Coronary artery (tissue), 2 donors: ENCODE data around the gene FANCB.

Experiments used
- DNase-seq: peaks from one replicate; pipeline ENCODE4 v3.0.0-alpha.2; 2017; ENCODE audit warnings: low spot score
- H3K27ac ChIP-seq, 2 donors: fragments of 200-600 bp; sonication (generic); one replicate each; pipeline ENCODE4 v1.5.1; 2016 to 2019
- H3K4me3 ChIP-seq: fragments of 200-600 bp; sonication (generic); 2 replicates; pipeline ENCODE4 v1.5.1; 2016; ENCODE audit warnings: mild to moderate bottlenecking, moderate library complexity
- CTCF ChIP-seq: fragments of 200-600 bp; sonication (generic); IDR thresholded peaks from one replicate; pipeline ENCODE4 v1.5.1; 2019; ENCODE audit warnings: antibody characterized with exemption

The FANCB gene

GRCh38 chrX:14826319-14826718, 46.5 kb downstream of the FANCB start:
- no peak overlapping the region for H3K27ac ChIP-seq
- H3K4me3 ChIP-seq: no peak overlapping the region
- DNase-seq: no peak
- no peak for TF ChIP-seq CTCF

- no peak overlapping the region for H3K27ac ChIP-seq
- no peak overlapping the region for H3K4me3 ChIP-seq
- DNase-seq: no peak
- TF ChIP-seq CTCF: no peak
Measured at GRCh38 chrX:14825851-14826250, 47.0 kb downstream of the FANCB start.

GRCh38 chrX:14819769-14820168, 53.1 kb downstream of the FANCB start:
- Histone ChIP-seq H3K4me3 (no peak overlapping the region), H3K27ac (no peak overlapping the region)
- no peak for DNase-seq
- no peak for TF ChIP-seq CTCF

GRCh38 chrX:14817571-14817970, 55.3 kb downstream of the FANCB start:
- no peak for TF ChIP-seq CTCF
- no peak overlapping the region for H3K4me3 ChIP-seq
- no peak for DNase-seq
- no peak overlapping the region for H3K27ac ChIP-seq

GRCh38 chrX:14802943-14803710, 69.7 kb downstream of the FANCB start:
- no peak for TF ChIP-seq CTCF
- Histone ChIP-seq H3K4me3 (no peak overlapping the region), H3K27ac (no peak overlapping the region)
- no peak for DNase-seq

- no peak for DNase-seq
- no peak for TF ChIP-seq CTCF
- no peak overlapping the region for H3K27ac ChIP-seq
- H3K4me3 ChIP-seq: no peak overlapping the region
Measured at GRCh38 chrX:14801136-14801535, 71.7 kb downstream of the FANCB start.

- no peak for DNase-seq
- Histone ChIP-seq H3K27ac (no peak overlapping the region), H3K4me3 (no peak overlapping the region)
- TF ChIP-seq CTCF: no peak
Measured at GRCh38 chrX:14798805-14799397, 74.0 kb downstream of the FANCB start.
